Measurements from ENCODE around the gene RLF.

The RLF gene

GRCh38 chr1:40244138-40244744 lies 83.1 kb downstream of the RLF start:
- DNase-seq = no peak

GRCh38 chr1:40245686-40246085 lies 84.5 kb downstream of the RLF start:
- DNase-seq = no peak

DNA sequence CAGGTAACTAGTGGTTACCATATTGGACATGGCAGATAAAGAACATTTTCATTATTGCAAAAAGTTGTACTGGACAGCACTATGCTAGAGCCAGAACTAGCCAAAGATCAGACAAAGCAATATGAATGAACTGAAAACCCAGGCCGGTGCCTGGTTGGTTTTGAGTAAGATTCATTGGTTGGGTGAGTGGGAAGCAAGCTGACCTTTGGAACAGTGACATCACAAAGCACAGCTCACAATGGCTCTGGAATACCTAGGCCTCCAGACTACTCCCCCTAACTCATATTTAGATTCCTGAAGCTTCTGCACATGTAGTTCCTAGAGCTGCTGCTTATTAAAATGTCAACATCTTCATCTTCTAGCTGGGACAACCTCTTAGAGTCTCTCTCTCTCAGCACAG lies 86.5 kb downstream of the RLF start, which contains the start of gene TMCO2:
TMCO2 (plus strand) TSS at position 283 of the 400 bp plus-strand sequence; CDS start at position 340, 57 bp downstream.
- DNase-seq = no peak

- DNase-seq = no peak
Measured at GRCh38 chr1:40248412-40248811, 87.2 kb downstream of the RLF start.

DNA sequence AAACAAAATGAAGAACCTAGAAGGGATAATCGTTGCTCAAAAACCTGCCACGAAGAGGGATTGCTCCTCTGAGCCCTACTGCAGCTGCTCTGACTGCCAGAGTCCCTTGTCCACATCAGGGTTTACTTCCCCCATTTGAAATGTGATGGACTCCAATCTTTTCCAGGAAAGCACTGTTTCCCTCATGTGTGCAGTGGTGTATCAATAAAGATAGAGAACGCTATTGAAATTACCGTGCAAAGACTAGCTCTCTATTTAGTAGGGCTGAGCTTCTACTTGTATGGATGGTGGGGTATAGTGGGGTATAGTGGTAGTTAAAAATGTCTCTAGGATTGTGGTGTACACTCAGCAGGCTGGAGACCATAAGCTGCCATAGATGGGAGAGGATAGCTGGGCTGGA lies 90.3 kb downstream of the RLF start:
- DNase-seq = no peak

DNA sequence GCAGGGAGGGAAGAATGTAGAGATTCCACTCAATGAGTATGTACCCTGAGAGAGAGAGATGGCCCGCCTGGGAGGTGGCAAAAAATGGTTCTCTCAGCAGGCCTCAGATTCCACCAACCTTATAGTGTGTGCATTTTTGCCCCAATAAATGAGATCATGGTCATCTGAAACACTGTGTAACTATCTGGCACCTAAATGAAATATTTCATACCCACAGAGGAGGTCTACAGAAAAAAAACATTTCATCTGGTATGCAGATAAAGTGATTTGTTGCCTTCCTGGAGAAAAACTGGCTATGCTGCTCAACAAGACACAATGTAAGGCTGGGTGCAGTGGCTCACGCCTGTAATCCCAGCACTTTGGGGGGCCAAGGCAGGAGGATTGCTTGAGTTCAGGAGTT lies 91.4 kb downstream of the RLF start:
- DNase-seq = no peak

- no peak for DNase-seq
Measured at GRCh38 chr1:40255231-40255630, 94.0 kb downstream of the RLF start.

DNA sequence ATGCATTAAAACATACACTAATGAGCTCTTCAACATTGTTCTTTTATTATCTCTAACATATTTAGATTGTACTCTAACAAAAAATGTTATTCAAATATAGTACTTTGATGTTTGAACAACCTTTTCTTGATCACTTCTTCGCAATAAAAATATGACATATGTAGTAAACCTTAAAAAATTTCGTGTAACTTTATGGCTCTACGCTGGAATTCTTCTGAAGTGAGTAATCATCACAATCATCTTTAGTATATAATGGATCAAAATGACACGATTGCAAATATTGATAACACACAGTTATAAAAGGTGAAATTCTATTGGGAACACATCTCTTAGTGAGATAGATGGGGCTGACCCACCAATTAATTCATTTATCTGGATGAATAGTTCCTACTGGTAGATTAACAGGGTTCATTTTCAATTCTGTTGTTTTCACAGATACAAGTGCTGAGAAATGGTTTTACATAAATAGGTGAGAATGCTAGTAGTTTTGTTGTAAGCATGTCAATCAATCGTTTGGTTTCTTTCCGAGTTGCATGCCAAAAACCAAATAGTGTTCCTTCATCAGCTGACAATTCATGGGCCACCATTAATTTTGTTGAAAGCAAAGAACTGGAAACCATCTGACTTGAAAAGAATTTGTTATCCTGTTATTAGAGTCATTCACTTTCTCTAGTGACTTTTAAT lies 95.4 kb downstream of the RLF start:
- no peak for DNase-seq

- no peak for DNase-seq
Measured at GRCh38 chr1:40257313-40257687, 96.1 kb downstream of the RLF start.

DNA sequence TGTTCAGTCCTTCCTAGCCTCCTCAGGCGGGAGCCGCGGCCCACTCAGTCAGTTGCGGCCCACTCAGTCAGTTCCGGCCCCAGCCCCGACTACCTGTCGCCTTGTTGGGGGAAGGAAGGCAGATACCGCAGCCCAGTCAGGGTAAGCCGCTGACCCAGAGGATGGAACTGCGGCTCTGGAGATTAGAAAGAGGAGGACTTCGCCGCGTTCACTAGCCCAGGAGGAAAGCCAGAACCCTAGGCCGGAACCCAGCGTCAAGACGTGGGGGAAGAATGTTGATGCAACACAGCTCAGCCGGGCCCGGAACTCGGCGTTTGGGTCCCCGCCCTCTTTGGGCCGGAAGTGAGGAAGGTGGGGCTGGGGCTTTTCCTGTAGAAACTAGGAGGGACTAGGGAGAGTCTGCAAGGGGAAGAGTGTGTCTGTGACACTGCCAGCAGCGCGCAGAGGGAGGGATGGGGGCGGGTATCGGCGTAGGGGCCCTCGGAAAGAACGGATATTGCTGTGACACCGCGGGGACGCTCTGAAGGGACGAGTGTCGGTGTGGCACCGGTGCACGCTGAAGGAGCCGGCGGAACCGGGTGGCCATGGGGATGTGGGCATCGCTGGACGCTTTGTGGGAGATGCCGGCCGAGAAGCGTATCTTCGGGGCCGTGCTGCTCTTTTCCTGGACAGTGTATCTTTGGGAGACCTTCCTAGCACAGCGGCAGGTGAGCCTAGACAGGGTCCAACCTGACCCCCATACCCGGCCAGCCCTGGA lies 96.7 kb downstream of the RLF start, which contains the start of gene ZMPSTE24:
ZMPSTE24 (plus strand) TSS at position 549 of the 757 bp plus-strand sequence; CDS start at position 585, 36 bp downstream.
- peak; percentile 55 for DNase-seq

- no peak for DNase-seq
Measured at GRCh38 chr1:40258445-40258769, 97.2 kb downstream of the RLF start.

DNA sequence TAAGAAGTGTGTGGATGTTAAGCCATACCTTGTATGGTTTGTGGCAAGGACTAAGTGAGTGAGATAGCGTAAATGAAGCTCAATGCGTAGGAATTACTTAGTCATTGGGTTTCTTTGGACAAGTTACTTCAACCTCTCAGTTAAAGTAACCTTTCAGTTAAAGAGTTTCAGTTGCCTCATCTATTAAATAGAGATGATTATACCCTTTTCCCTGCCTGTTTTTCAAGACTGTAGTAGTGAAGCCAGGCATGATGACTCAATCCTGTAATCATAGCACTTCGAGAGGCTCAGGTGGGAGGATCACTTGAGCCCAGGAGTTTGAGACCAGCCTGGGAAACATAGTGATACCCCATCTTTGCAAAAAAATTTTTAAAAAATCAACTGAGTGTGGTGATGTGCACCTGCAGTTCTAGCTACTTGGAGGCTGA lies 103.2 kb downstream of the RLF start:
- DNase-seq = no peak

DNA sequence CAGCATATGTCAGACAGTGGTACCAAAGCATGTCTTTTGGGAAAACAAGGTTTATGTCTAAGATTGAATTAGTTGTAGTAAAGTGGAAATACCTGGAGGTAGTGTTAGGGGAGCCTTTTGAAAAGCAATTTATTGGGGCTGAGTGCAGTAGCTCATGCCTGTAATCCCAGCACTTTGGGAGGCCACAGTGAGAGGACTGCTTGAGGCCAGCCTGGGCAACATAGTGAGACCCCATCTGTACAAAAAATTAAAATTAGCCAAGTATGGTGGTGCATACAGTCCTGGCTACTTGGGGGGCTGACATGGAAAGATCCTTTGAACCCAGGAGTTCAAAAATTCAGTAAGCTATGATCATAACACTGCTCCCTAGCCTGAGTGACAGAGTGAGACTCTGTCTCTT lies 104.1 kb downstream of the RLF start:
- DNase-seq = no peak

DNA sequence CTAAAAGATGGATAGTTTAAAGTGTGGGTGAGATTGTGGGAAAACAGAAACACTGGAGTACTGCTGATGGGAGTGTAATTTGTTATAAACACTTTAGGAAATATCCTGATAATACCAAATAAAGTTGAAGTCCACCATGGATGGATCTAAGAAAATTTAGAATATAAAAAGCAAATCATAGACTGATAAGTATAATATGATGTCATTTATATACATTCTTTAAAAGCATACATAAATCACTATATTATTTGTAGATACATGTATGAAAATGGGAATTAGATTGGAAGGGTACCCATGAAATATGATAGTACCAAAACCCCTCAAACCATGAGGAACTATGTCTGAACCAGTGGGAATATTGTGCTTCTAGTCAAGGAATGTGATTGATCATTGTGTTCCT lies 104.7 kb downstream of the RLF start:
- DNase-seq = no peak

- no peak for DNase-seq
Measured at GRCh38 chr1:40266786-40267535, 105.8 kb downstream of the RLF start.

- no peak for DNase-seq
Measured at GRCh38 chr1:40267767-40268187, 106.6 kb downstream of the RLF start.

- DNase-seq = no peak
Measured at GRCh38 chr1:40268211-40268610, 107.0 kb downstream of the RLF start.

GRCh38 chr1:40270152-40270834 lies 109.1 kb downstream of the RLF start:
- no peak for DNase-seq

DNA sequence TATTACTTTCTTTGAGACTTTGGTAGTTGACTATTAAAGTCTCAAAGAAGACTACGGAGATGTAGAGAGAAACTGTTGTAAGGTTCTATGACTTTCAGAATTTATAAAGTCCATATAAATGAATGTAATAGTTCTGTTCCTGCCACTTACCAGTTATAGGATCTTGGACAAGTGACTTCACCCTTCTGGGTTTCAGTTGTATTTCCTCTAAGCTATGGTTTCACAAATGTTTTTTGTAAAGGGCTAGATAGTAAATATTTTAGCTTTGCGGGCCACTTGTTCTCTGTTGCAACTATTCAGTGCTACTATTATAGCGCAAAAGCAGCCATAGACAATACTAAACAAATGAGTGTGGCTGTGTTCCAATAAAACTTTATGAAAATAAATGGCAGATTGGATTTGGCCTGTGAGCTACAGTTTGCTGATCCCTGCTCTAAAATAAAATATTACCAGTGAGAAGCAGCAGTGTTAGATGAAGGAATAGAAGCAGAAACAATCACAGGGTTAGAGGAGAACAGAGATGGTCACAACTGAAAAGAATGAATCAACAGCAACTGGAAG lies 111.5 kb downstream of the RLF start:
- DNase-seq = no peak

GRCh38 chr1:40273547-40274166 lies 112.5 kb downstream of the RLF start:
- no peak for DNase-seq

DNA sequence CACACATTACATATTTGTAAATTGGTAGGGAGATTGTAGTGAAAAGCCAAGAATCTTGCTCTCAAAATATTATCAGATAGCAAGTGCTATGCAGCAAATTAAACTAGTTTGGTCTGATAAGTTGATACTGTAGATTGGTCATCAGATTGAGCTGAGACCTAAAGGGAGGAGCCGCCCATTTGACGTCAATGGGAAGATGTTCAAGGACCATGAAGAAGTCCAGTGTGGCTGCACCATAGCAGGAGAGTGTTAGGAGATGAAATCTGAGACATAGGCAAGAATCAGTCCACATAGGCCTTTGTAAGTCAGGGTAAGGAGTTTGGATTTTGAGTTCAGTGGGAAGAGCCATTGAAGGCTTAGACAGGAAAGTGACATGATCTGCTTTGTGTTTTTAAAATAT lies 113.1 kb downstream of the RLF start:
- no peak for DNase-seq

DNA sequence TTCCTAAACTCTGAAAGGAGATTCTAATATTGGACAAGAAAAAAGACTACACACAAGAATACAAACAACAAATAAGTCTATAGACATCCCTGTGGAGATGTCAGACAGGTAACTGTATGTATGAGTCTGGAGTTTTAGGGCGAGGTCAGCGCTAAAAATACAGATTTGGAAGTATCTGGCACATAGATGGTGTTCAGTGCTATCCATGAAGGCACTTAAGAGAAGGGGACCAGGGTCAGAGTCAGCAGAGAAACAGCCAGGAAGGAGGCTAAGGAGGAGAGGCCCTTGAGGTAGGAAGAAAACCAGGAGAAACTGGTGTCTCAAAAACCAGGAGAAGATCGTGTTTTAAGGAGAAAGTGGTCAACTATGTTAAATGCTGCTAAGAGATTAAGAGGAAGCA lies 114.9 kb downstream of the RLF start:
- DNase-seq = no peak
